ENCODE results near the gene TSPAN18.

- no peak for TF ChIP-seq CTCF (IDR thresholded peaks at IDR 0.05 in 2 of 3, conservative IDR thresholded peaks at IDR 0.05 in 1 of 3; ENCODE audit: control insufficient read depth in 2 of 3, extremely low read depth in 1 of 3, insufficient read depth in 1 of 3, low read depth in 3 of 3, low read length in 3 of 3)
- TF ChIP-seq E2F4 (IDR thresholded peaks at IDR 0.05; ENCODE audit: low read depth, low read length), result no peak
- TF ChIP-seq MEF2A (IDR thresholded peaks at IDR 0.05; ENCODE audit: insufficient read depth, low read depth, low read length), result no peak
- TF ChIP-seq ATF2 (IDR thresholded peaks at IDR 0.05; ENCODE audit: low read length), result no peak
- TF ChIP-seq GATAD2B (conservative IDR thresholded peaks at IDR 0.05; ENCODE audit: low read depth), result no peak
- no peak for TF ChIP-seq SREBF1 (IDR thresholded peaks at IDR 0.05; ENCODE audit: low read length)
- TF ChIP-seq EZH2 (IDR thresholded peaks at IDR 0.05; ENCODE audit: borderline replicate concordance, control insufficient read depth, low read depth, low read length), result no peak
- TF ChIP-seq ZNF24 (IDR thresholded peaks at IDR 0.05), result no peak
- TF ChIP-seq EGR1 (IDR thresholded peaks at IDR 0.05; ENCODE audit: borderline replicate concordance in 1 of 2, low read depth in 2 of 2, low read length in 2 of 2), result no peak
- TF ChIP-seq POLR2A (IDR thresholded peaks at IDR 0.05; ENCODE audit: low read depth, low read length), result no peak
- TF ChIP-seq TCF7 (IDR thresholded peaks at IDR 0.05; ENCODE audit: borderline replicate concordance), result no peak
- no peak for TF ChIP-seq ATF3 (IDR thresholded peaks at IDR 0.05; ENCODE audit: borderline replicate concordance, extremely low read depth, low read depth, low read length)
- TF ChIP-seq TBL1XR1 (IDR thresholded peaks at IDR 0.05; ENCODE audit: low read depth, low read length), result no peak
Measured at GRCh38 chr11:44709281-44709562, 17.5 kb upstream of the TSPAN18 start.
